Caco-2 (cell line): ENCODE data around the gene TMEM225B. TPM values are rescaled to one million over a fixed set of nuclear protein-coding genes. Genes with fewer than 3 reads are reported as not detected.
"Not testable (repeated sequence)": the region's sequence is repeated elsewhere in the genome, so short reads cannot be mapped to it uniquely, and the experiment has no call there.

Source experiments
- BruUV-seq: library from RNA; stranded (reverse); fragments of 400-500 nt; replicated peaks from 2 replicates; lab custom pipeline; 2021; lab: Mats Ljungman, UMichigan
- CTCF ChIA-PET: fragments of 300-600 bp; sonication (Branson Sonifier 250); formaldehyde crosslinking; loops from one replicate; lab custom pipeline; 2022; ENCODE audit warnings: antibody characterized with exemption; lab: Charles Lee
- POLR2A ChIA-PET: fragments of 300-600 bp; sonication (Branson Sonifier 250); formaldehyde crosslinking; loops from one replicate; lab custom pipeline; 2022; ENCODE audit warnings: antibody characterized with exemption; lab: Charles Lee
- DNase-seq, 2 experiments: peaks; one replicate each; pipeline versions ENCODE4 v3.0.0 to v3.0.0-alpha.2; 2020 to 2022
- H3K27me3 ChIP-seq: replicated peaks from 2 replicates; pipeline ENCODE4 v1.6.0; 2011; ENCODE audit warnings: low read length; ENCODE audit not compliant: control insufficient read depth, insufficient read depth
- H3K36me3 ChIP-seq: 2 replicates; pipeline ENCODE4 v1.5.1; 2011; ENCODE audit warnings: low read length; ENCODE audit not compliant: control insufficient read depth, insufficient read depth
- H3K4me1 ChIP-seq: fragments of 250-450 bp; sonication (Bioruptor Pico); 2 replicates; pipeline ENCODE4 v1.5.1; 2020; ENCODE audit warnings: mild to moderate bottlenecking
- H3K4me3 ChIP-seq: 2 replicates; pipeline ENCODE4 v1.5.1; 2011; ENCODE audit warnings: low read depth, mild to moderate bottlenecking, control low read depth, low read length
- H3K9me3 ChIP-seq: fragments of 250-450 bp; sonication (Bioruptor Pico); 2 replicates; pipeline ENCODE4 v1.5.1; 2020; ENCODE audit warnings: mild to moderate bottlenecking, moderate library complexity
- H3K27ac Mint-ChIP-seq: one replicate; pipeline ENCODE4 v1.8.0; 2022; ENCODE audit warnings: mixed read lengths; ENCODE audit not compliant: unreplicated experiment
- H3K27me3 Mint-ChIP-seq: one replicate; pipeline ENCODE4 v1.8.0; 2022; ENCODE audit warnings: mixed read lengths; ENCODE audit not compliant: insufficient read depth, unreplicated experiment
- H3K36me3 Mint-ChIP-seq: one replicate; pipeline ENCODE4 v1.8.0; 2022; ENCODE audit warnings: mild to moderate bottlenecking, mixed read lengths; ENCODE audit not compliant: insufficient read depth, unreplicated experiment
- H3K4me1 Mint-ChIP-seq: one replicate; pipeline ENCODE4 v1.8.0; 2022; ENCODE audit warnings: low read depth, mixed read lengths; ENCODE audit not compliant: unreplicated experiment
- H3K4me3 Mint-ChIP-seq: one replicate; pipeline ENCODE4 v1.8.0; 2022; ENCODE audit warnings: mild to moderate bottlenecking, moderate library complexity, mixed read lengths; ENCODE audit not compliant: unreplicated experiment
- H3K9me3 Mint-ChIP-seq: one replicate; pipeline ENCODE4 v1.8.0; 2022; ENCODE audit warnings: mixed read lengths; ENCODE audit not compliant: unreplicated experiment
- intact Hi-C: fragments of 100-400 bp; cut with micrococcal nuclease; formaldehyde crosslinking; loops from one replicate; pipeline ENCODE4 v1.10.0; 2022; ENCODE audit not compliant: unreplicated experiment
- total RNA-seq: library from RNA; stranded (reverse); gene quantifications from 2 replicates; pipeline ENCODE4 v1.2.3, GENCODE V29; 2022
- TF ChIP-seq, protein P1 (sequence below), 2 experiments: fragments of 200-600 bp in 1 of 2; IDR thresholded peaks; 1 replicate in 1 of 2; 2 replicates in 1 of 2; pipeline versions ENCODE4 v1.5.1 to v1.8.0; 2011 to 2022; ENCODE audit warnings: antibody characterized with exemption in 1 of 2, control low read depth in 1 of 2, inconsistent platforms in 1 of 2, low read depth in 1 of 2, low read length in 1 of 2, mild to moderate bottlenecking in 1 of 2, moderate library complexity in 1 of 2; ENCODE audit not compliant: insufficient read depth in 1 of 2, severe bottlenecking in 1 of 2, unreplicated experiment in 1 of 2

The TMEM225B gene
- total RNA-seq, 1 experiment from 2014 or later, result 0.27 TPM

DNA sequence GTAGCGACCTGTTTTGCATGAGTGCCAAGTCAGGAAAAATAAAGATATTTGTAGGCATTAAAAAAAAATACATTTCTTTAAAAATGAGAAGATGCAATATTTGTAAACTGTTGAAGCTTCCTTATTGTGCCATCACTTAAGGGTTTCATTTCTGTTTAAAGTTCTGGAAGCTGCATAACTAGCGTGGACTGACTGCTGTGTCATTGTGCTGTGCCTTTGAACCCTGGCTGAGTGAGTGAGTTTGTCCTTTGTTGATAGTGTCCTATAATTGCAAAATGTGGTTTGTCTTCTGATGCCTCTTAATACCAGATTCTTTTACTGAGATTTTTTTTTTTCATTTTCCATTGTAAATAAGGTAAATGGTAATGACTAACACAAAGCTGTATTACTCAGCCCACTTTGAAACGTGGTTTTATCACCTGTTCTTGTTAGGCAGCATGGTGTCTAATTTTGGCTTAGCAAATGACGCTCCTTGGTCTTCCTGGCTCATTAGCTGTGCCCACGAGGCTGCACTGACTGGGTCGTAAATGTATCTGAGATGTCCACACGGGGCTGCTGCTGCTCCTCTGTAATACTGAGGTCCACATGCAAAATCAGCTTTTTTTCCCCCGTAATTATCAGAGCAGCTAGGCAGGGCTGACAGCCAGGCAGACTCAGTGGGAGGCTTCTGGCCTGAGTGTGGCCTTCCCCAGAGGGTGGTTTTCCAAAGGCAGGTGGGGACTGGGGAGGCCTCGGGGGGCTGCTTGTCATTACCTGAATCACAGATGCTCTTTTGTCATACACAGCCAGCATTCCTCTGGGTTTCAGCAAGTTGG is 33.4 kb downstream of the TMEM225B start:
- Histone ChIP-seq H3K4me1 (no peaks in the 10 kb centered on the region), H3K9me3 (no peaks in the 10 kb centered on the region), H3K27me3 (no peaks in the 10 kb centered on the region), H3K36me3 (no peaks in the 10 kb centered on the region; the same call in none of the 2 replicates), H3K4me3 (no peak overlapping the region)
- Mint-ChIP-seq H3K9me3 (no peaks in the 10 kb centered on the region), H3K4me1 (no peaks in the 10 kb centered on the region), H3K27me3 (no peaks in the 10 kb centered on the region), H3K27ac (no peak overlapping the region), H3K4me3 (no peak overlapping the region), H3K36me3 (peaks cover 55% of the 10 kb centered on the region)
- intact Hi-C loops, result loop anchor here (1.0 to 5.0 kb wide), 3 partner anchors 101 to 245 kb away; no protein-coding TSS in a partner anchor
- no TSS peak for BruUV-seq
- peak in 1 of 2 experiments; percentile 41 for DNase-seq
- POLR2A ChIA-PET, result interaction anchor here (0.6 kb wide), 1 partner anchor 15 kb away, joined by 4 read pairs; the partner anchor contains the start of gene ZSCAN25
- TF ChIP-seq, protein P1, sequence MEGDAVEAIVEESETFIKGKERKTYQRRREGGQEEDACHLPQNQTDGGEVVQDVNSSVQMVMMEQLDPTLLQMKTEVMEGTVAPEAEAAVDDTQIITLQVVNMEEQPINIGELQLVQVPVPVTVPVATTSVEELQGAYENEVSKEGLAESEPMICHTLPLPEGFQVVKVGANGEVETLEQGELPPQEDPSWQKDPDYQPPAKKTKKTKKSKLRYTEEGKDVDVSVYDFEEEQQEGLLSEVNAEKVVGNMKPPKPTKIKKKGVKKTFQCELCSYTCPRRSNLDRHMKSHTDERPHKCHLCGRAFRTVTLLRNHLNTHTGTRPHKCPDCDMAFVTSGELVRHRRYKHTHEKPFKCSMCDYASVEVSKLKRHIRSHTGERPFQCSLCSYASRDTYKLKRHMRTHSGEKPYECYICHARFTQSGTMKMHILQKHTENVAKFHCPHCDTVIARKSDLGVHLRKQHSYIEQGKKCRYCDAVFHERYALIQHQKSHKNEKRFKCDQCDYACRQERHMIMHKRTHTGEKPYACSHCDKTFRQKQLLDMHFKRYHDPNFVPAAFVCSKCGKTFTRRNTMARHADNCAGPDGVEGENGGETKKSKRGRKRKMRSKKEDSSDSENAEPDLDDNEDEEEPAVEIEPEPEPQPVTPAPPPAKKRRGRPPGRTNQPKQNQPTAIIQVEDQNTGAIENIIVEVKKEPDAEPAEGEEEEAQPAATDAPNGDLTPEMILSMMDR (IDR thresholded peaks at IDR 0.05; ENCODE audit: insufficient read depth in 1 of 2, low read depth in 1 of 2, low read length in 1 of 2, severe bottlenecking in 1 of 2, unreplicated experiment in 1 of 2), result peak in 1 of 2 experiments; percentile 55
- CTCF ChIA-PET, result interaction anchor here (0.5 to 1.5 kb wide), 7 partner anchors 15 to 359 kb away, joined by 3 to 5 read pairs (median 4); partner anchors contain the start of gene ZSCAN25

DNA sequence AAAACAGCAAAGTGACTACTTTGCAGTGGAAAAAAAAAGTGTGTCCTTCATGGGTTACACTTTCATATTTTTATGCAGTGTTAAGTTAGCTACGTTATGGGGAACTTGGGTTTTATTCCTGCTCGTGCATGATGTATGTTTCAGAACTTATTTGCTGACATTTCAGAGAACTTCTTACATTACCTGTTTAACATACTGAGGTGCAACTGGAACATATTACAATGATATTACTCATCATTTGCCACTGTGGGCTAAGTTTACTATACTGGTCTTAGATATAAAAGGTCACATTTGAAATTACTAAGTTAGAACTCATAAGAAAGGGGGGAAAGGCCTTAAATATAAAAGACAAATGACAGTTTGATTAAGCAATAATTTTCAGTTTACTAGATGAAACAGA is 39.3 kb downstream of the TMEM225B start:
- H3K9me3 Mint-ChIP-seq, H3K9me3 ChIP-seq, H3K4me3 ChIP-seq, H3K36me3 Mint-ChIP-seq, H3K27me3 Mint-ChIP-seq, POLR2A ChIA-PET, intact Hi-C loops, H3K36me3 ChIP-seq, DNase-seq, CTCF ChIA-PET, H3K4me1 ChIP-seq, BruUV-seq, H3K4me1 Mint-ChIP-seq, H3K27ac Mint-ChIP-seq, H3K4me3 Mint-ChIP-seq, H3K27me3 ChIP-seq: not testable (repeated sequence)

DNA sequence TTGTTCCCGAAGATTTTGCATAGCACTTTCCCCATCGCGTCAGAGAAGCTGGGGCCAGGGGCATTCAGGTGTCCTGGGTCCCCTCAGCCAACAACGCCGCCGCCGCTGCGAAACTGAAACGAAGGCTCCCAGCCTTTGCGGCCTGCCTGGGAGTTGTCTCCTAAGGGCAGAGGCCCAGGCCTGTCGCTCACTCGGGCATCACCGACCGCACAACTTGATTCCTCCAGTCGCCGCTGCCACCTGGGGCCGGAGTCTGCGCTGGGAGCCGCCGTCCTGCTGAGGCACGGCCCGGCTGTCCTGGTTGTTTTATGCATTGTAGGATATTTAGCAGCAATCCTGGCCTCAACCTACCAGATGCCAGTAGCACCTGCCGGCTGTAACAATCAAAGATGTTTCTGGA is 40.7 kb downstream of the TMEM225B start:
- no peaks in the 10 kb centered on the region for H3K4me1 Mint-ChIP-seq
- no TSS peak for BruUV-seq
- H3K36me3 Mint-ChIP-seq, result no peaks in the 10 kb centered on the region
- H3K9me3 Mint-ChIP-seq, result no peaks in the 10 kb centered on the region
- no peaks in the 10 kb centered on the region for H3K27me3 ChIP-seq
- H3K4me3 Mint-ChIP-seq, result no peak overlapping the region
- POLR2A ChIA-PET, result no interaction called here
- intact Hi-C loops, result no loop called here
- TF ChIP-seq, protein P1 (IDR thresholded peaks at IDR 0.05; ENCODE audit: insufficient read depth in 1 of 2, low read depth in 1 of 2, low read length in 1 of 2, severe bottlenecking in 1 of 2, unreplicated experiment in 1 of 2), result no peak
- no peaks in the 10 kb centered on the region for H3K27me3 Mint-ChIP-seq
- no peak for DNase-seq
- no peaks in the 10 kb centered on the region for H3K4me1 ChIP-seq
- H3K9me3 ChIP-seq, result no peaks in the 10 kb centered on the region
- CTCF ChIA-PET, result no interaction called here
- no peak overlapping the region for H3K27ac Mint-ChIP-seq
- H3K4me3 ChIP-seq, result no peak overlapping the region
- H3K36me3 ChIP-seq, result no peaks in the 10 kb centered on the region
